ENCODE data around the gene SAMD10.
"Not testable (repeated sequence)": the region's sequence is repeated elsewhere in the genome, so short reads cannot be mapped to it uniquely, and the experiment has no call there.

DNA sequence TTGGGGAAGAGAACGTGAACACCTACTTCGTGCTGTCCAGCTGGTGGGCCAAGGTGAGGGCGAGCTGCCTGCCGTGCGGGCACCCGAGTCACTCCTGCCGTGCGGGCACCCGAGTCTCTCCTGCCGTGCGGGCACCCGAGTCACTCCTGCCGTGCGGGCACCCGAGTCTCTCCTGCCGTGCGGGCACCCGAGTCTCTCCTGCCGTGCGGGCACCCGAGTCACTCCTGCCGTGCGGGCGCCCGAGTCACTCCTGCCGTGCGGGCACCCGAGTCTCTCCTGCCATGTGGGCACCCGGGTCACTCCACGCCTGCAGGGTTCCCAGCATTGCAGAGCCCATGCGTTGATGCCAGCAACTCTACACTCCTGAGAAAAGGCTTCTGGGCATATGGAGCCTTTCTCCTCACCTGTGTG, 50.0 kb downstream of the SAMD10 start:
- TF ChIP-seq, protein P1, sequence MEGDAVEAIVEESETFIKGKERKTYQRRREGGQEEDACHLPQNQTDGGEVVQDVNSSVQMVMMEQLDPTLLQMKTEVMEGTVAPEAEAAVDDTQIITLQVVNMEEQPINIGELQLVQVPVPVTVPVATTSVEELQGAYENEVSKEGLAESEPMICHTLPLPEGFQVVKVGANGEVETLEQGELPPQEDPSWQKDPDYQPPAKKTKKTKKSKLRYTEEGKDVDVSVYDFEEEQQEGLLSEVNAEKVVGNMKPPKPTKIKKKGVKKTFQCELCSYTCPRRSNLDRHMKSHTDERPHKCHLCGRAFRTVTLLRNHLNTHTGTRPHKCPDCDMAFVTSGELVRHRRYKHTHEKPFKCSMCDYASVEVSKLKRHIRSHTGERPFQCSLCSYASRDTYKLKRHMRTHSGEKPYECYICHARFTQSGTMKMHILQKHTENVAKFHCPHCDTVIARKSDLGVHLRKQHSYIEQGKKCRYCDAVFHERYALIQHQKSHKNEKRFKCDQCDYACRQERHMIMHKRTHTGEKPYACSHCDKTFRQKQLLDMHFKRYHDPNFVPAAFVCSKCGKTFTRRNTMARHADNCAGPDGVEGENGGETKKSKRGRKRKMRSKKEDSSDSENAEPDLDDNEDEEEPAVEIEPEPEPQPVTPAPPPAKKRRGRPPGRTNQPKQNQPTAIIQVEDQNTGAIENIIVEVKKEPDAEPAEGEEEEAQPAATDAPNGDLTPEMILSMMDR (IDR thresholded peaks at IDR 0.05; ENCODE audit: low read length) = not testable (repeated sequence)
- TF ChIP-seq EZH2 (IDR thresholded peaks at IDR 0.05; ENCODE audit: borderline replicate concordance, low read length) = not testable (repeated sequence)
